ENCODE results near the gene UPK1A. TPM values are rescaled to one million over a fixed set of nuclear protein-coding genes. Genes with fewer than 3 reads are reported as not detected.
"Not testable (repeated sequence)": the region's sequence is repeated elsewhere in the genome, so short reads cannot be mapped to it uniquely, and the experiment has no call there.

The UPK1A gene
- total and polyA plus RNA-seq, 2 donors = 0.94 TPM; not detected in 1

GRCh38 chr19:35669566-35669965, 3.2 kb downstream of the UPK1A start:
- WGBS = 89% methylated on average over 6 of the region's 6 CpGs
- no peak overlapping the region for H3K27ac ChIP-seq (ENCODE audit: low read depth in 1 of 2, low read length in 1 of 2)
- H3K4me1 ChIP-seq (ENCODE audit: control insufficient read depth in 2 of 2, insufficient read depth in 2 of 2, low read length in 2 of 2) = no peaks in the 10 kb centered on the region
- no peaks in the 10 kb centered on the region for H3K9me3 ChIP-seq (ENCODE audit: control insufficient read depth in 2 of 2, insufficient read depth in 1 of 2, low read length in 1 of 2)
- peaks cover 3 to 11% of the 10 kb centered on the region in 2 donors for H3K36me3 ChIP-seq (ENCODE audit: control insufficient read depth in 2 of 2, insufficient read depth in 2 of 2, low read length in 1 of 2)
- no peak for DNase-seq (ENCODE audit: low read depth in 6 of 9, low spot score in 9 of 9)
- H3K4me3 ChIP-seq (ENCODE audit: low read length in 2 of 2) = no peak overlapping the region
- H3K27me3 ChIP-seq (ENCODE audit: control insufficient read depth in 2 of 2, insufficient read depth in 1 of 2, low read length in 1 of 2) = peaks cover 10 to 34% of the 10 kb centered on the region in 2 donors

GRCh38 chr19:35669974-35670373, 3.7 kb downstream of the UPK1A start:
- H3K36me3 ChIP-seq (ENCODE audit: control insufficient read depth in 2 of 2, insufficient read depth in 2 of 2, low read length in 1 of 2) = peaks cover 3 to 11% of the 10 kb centered on the region in 2 donors
- no peak for DNase-seq (ENCODE audit: low read depth in 6 of 9, low spot score in 9 of 9)
- WGBS = 85% methylated on average over 4 of the region's 4 CpGs
- no peaks in the 10 kb centered on the region for H3K4me1 ChIP-seq (ENCODE audit: control insufficient read depth in 2 of 2, insufficient read depth in 2 of 2, low read length in 2 of 2)
- peaks cover 10 to 37% of the 10 kb centered on the region in 2 donors for H3K27me3 ChIP-seq (ENCODE audit: control insufficient read depth in 2 of 2, insufficient read depth in 1 of 2, low read length in 1 of 2)
- no peaks in the 10 kb centered on the region for H3K9me3 ChIP-seq (ENCODE audit: control insufficient read depth in 2 of 2, insufficient read depth in 1 of 2, low read length in 1 of 2)
- H3K4me3 ChIP-seq (ENCODE audit: low read length in 2 of 2) = no peak overlapping the region
- H3K27ac ChIP-seq (ENCODE audit: low read depth in 1 of 2, low read length in 1 of 2) = no peak overlapping the region

DNA sequence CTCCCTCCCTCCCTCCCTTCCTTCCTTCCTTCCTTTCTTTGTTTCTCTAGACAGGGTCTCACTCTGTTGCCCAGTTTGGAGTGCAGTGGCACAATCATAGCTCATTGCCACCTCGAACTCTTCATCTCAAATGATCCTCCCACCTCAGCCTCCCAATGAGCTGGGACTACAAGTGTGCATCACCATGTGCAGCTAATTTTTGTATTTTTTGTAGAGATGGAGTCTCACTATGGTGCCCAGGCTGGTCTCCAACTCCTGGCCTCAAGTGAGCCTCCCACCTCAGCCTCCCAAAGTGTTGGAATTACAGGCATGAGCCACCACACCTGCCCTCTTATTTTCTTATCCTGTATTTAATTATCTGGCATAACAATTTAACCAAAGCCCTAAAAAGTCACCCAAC, 4.4 kb downstream of the UPK1A start:
- DNase-seq (ENCODE audit: low read depth in 6 of 9, low spot score in 9 of 9) = no peak
- Histone ChIP-seq H3K36me3 (ENCODE audit: control insufficient read depth in 2 of 2, insufficient read depth in 2 of 2, low read length in 1 of 2) (peaks cover under 1 to 4% of the 10 kb centered on the region in 2 donors), H3K9me3 (ENCODE audit: control insufficient read depth in 2 of 2, insufficient read depth in 1 of 2, low read length in 1 of 2) (no peaks in the 10 kb centered on the region), H3K4me3 (ENCODE audit: low read length in 2 of 2) (no peak overlapping the region), H3K27me3 (ENCODE audit: control insufficient read depth in 2 of 2, insufficient read depth in 1 of 2, low read length in 1 of 2) (peaks cover 10 to 40% of the 10 kb centered on the region in 2 donors), H3K27ac (ENCODE audit: low read depth in 1 of 2, low read length in 1 of 2) (no peak overlapping the region), H3K4me1 (ENCODE audit: control insufficient read depth in 2 of 2, insufficient read depth in 2 of 2, low read length in 2 of 2) (no peaks in the 10 kb centered on the region)
- WGBS = 96% methylated on average over 1 of the region's 1 CpG

- H3K9me3 ChIP-seq (ENCODE audit: control insufficient read depth in 2 of 2, insufficient read depth in 1 of 2, low read length in 1 of 2) = no peaks in the 10 kb centered on the region
- H3K27me3 ChIP-seq (ENCODE audit: control insufficient read depth in 2 of 2, insufficient read depth in 1 of 2, low read length in 1 of 2) = peaks cover 10 to 41% of the 10 kb centered on the region in 2 donors
- no peak overlapping the region for H3K27ac ChIP-seq (ENCODE audit: low read depth in 1 of 2, low read length in 1 of 2)
- DNase-seq (ENCODE audit: low read depth in 6 of 9, low spot score in 9 of 9) = no peak
- no peaks in the 10 kb centered on the region for H3K4me1 ChIP-seq (ENCODE audit: control insufficient read depth in 2 of 2, insufficient read depth in 2 of 2, low read length in 2 of 2)
- no peak overlapping the region for H3K4me3 ChIP-seq (ENCODE audit: low read length in 2 of 2)
- 65% methylated on average over 3 of the region's 3 CpGs for WGBS
- H3K36me3 ChIP-seq (ENCODE audit: control insufficient read depth in 2 of 2, insufficient read depth in 2 of 2, low read length in 1 of 2) = no peaks in the 10 kb centered on the region
These were observed 5.5 kb downstream of the UPK1A start for GRCh38 chr19:35671818-35672217.

DNA sequence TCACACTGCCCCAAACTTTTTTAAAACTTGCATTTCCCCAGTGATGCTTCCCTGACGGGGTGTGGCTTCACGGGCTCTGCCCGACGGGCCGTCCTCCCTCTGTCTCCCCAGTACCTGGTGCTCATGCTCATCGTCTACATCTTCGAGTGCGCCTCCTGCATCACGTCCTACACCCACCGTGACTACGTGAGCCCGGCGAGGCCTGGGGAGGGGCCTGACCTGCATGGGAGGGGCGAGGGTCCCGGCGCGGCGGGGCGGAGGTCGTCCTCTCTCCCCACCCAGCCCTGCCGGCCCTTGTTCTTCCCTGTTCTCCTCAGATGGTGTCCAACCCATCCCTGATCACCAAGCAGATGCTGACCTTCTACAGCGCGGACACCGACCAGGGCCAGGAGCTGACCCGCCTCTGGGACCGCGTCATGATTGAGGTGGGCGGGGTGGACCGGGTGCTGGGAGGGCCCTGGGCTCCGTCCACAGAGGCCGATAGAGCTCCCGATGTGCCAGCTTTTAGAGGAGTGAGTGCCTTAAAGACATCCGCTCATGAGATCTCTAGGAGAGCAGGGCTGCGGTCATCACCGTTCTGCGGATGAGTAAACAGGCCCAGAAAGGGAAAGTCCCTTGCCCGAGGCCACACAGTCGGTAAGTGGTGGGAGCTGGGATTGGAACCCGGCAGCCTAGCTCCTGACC, 6.9 kb downstream of the UPK1A start:
- Histone ChIP-seq H3K27me3 (ENCODE audit: control insufficient read depth in 2 of 2, insufficient read depth in 1 of 2, low read length in 1 of 2) (peaks cover 10 to 41% of the 10 kb centered on the region in 2 donors), H3K27ac (ENCODE audit: low read depth in 1 of 2, low read length in 1 of 2) (no peak overlapping the region), H3K4me3 (ENCODE audit: low read length in 2 of 2) (no peak overlapping the region), H3K4me1 (ENCODE audit: control insufficient read depth in 2 of 2, insufficient read depth in 2 of 2, low read length in 2 of 2) (no peaks in the 10 kb centered on the region), H3K9me3 (ENCODE audit: control insufficient read depth in 2 of 2, insufficient read depth in 1 of 2, low read length in 1 of 2) (no peaks in the 10 kb centered on the region), H3K36me3 (ENCODE audit: control insufficient read depth in 2 of 2, insufficient read depth in 2 of 2, low read length in 1 of 2) (no peaks in the 10 kb centered on the region)
- 11% methylated on average over 39 of the region's 39 CpGs for WGBS
- no peak for DNase-seq (ENCODE audit: low read depth in 6 of 9, low spot score in 9 of 9)

DNA sequence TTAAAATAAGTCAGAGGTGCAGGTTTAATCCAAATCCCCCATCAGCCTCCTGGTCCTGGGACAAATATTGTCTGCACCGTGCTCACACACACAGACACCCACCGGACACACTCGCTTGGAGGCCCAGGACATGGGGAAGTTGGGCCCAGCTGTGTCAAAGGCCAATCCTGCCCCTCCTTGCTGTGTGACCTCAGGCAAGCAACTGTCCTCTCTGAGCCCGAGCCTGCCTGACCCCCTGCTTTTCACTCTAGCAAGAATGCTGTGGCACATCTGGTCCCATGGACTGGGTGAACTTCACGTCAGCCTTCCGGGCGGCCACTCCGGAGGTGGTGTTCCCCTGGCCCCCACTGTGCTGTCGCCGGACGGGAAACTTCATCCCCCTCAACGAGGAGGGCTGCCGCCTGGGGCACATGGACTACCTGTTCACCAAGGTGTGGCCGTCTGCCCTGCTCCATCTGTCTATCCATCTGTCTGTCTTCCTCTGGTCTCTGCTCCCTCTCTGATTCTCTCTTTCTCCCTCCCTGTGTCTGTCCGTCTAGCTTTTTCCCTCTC, 9.3 kb downstream of the UPK1A start:
- H3K27me3 ChIP-seq (ENCODE audit: control insufficient read depth in 2 of 2, insufficient read depth in 1 of 2, low read length in 1 of 2) = peaks cover 10 to 37% of the 10 kb centered on the region in 2 donors
- WGBS = 82% methylated on average over 15 of the region's 15 CpGs

DNA sequence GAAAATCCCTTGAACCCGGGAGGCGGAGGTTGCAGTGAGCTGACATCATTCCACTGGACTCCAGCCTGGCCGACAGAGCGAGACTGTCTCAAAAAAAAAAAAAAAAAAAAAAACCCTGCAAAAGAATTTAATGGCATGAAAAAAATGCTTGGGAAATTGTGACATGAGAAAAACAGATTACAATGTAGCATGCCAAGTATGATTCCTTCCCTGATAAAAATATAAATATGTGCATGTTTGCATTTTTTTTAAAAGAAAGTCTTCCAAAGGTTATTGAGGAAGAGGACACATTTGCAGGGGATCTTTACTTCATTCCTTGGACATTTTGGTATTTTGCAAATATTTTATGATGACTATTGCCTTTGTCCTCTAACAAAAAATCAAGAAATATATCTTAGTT, 23.5 kb downstream of the UPK1A start:
- Histone ChIP-seq H3K27me3 (ENCODE audit: control insufficient read depth in 2 of 2, insufficient read depth in 1 of 2, low read length in 1 of 2) (peaks cover 0 to 2% of the 10 kb centered on the region in 2 donors), H3K36me3 (ENCODE audit: control insufficient read depth in 2 of 2, insufficient read depth in 2 of 2, low read length in 1 of 2) (no peaks in the 10 kb centered on the region), H3K27ac (ENCODE audit: low read depth in 1 of 2, low read length in 1 of 2) (no peak overlapping the region), H3K4me1 (ENCODE audit: control insufficient read depth in 2 of 2, insufficient read depth in 2 of 2, low read length in 2 of 2) (no peaks in the 10 kb centered on the region), H3K9me3 (ENCODE audit: control insufficient read depth in 2 of 2, insufficient read depth in 1 of 2, low read length in 1 of 2) (no peaks in the 10 kb centered on the region), H3K4me3 (ENCODE audit: low read length in 2 of 2) (no peak overlapping the region)
- WGBS = 98% methylated on average over 4 of the region's 4 CpGs
- no peak for DNase-seq (ENCODE audit: low read depth in 6 of 9, low spot score in 9 of 9)

More for the DNA sequence above, 9.3 kb downstream of the UPK1A start:
- H3K4me3 ChIP-seq (ENCODE audit: low read length in 2 of 2) = no peak overlapping the region
- H3K4me1 ChIP-seq (ENCODE audit: control insufficient read depth in 2 of 2, insufficient read depth in 2 of 2, low read length in 2 of 2) = no peaks in the 10 kb centered on the region
- no peak for DNase-seq (ENCODE audit: low read depth in 6 of 9, low spot score in 9 of 9)
- no peaks in the 10 kb centered on the region for H3K36me3 ChIP-seq (ENCODE audit: control insufficient read depth in 2 of 2, insufficient read depth in 2 of 2, low read length in 1 of 2)
- no peaks in the 10 kb centered on the region for H3K9me3 ChIP-seq (ENCODE audit: control insufficient read depth in 2 of 2, insufficient read depth in 1 of 2, low read length in 1 of 2)
- H3K27ac ChIP-seq (ENCODE audit: low read depth in 1 of 2, low read length in 1 of 2) = no peak overlapping the region

DNA sequence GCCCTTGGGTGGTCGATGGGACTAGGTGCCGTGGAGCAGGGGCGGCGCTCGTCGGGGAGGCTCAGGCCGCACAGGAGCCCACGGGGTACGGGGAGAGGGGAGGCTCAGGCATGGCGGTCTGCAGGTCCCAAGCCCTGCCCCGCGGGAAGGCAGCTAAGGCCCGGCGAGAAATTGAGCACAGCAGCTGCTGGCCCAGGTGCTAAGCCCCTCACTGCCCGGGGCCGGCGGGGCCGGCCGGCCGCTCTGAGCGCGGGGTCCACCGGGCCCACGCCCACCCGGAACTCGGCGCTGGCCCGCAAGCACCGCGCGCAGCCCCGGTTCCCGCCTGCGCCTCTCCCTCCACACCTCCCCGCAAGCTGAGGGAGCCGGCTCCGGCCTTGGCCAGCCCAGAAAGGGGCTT, 24.8 kb downstream of the UPK1A start:
- H3K36me3 ChIP-seq (ENCODE audit: control insufficient read depth in 2 of 2, insufficient read depth in 2 of 2, low read length in 1 of 2); H3K4me1 ChIP-seq (ENCODE audit: control insufficient read depth in 2 of 2, insufficient read depth in 2 of 2, low read length in 2 of 2); H3K9me3 ChIP-seq (ENCODE audit: control insufficient read depth in 2 of 2, insufficient read depth in 1 of 2, low read length in 1 of 2); H3K4me3 ChIP-seq (ENCODE audit: low read length in 2 of 2); DNase-seq (ENCODE audit: low read depth in 6 of 9, low spot score in 9 of 9); H3K27me3 ChIP-seq (ENCODE audit: control insufficient read depth in 2 of 2, insufficient read depth in 1 of 2, low read length in 1 of 2); H3K27ac ChIP-seq (ENCODE audit: low read depth in 1 of 2, low read length in 1 of 2): not testable (repeated sequence)
- 96% methylated on average over 37 of the region's 37 CpGs for WGBS

- Histone ChIP-seq H3K27ac (ENCODE audit: low read depth in 1 of 2, low read length in 1 of 2) (no peak overlapping the region), H3K36me3 (ENCODE audit: control insufficient read depth in 2 of 2, insufficient read depth in 2 of 2, low read length in 1 of 2) (no peaks in the 10 kb centered on the region), H3K4me1 (ENCODE audit: control insufficient read depth in 2 of 2, insufficient read depth in 2 of 2, low read length in 2 of 2) (no peaks in the 10 kb centered on the region), H3K4me3 (ENCODE audit: low read length in 2 of 2) (no peak overlapping the region), H3K27me3 (ENCODE audit: control insufficient read depth in 2 of 2, insufficient read depth in 1 of 2, low read length in 1 of 2) (peaks cover 0 to 2% of the 10 kb centered on the region in 2 donors), H3K9me3 (ENCODE audit: control insufficient read depth in 2 of 2, insufficient read depth in 1 of 2, low read length in 1 of 2) (no peaks in the 10 kb centered on the region)
- no peak for DNase-seq (ENCODE audit: low read depth in 6 of 9, low spot score in 9 of 9)
- WGBS = 91% methylated on average over 11 of the region's 11 CpGs
These were observed 25.7 kb downstream of the UPK1A start for GRCh38 chr19:35692010-35692409.
